Nephron progenitor cell (in vitro differentiated cells): ENCODE results near the gene NDUFA12.
"Not testable (repeated sequence)": the region's sequence is repeated elsewhere in the genome, so short reads cannot be mapped to it uniquely, and the experiment has no call there.

Experiments
- DNase-seq: peaks from one replicate; pipeline ENCODE4 v3.0.0; 2021
- H3K27ac Mint-ChIP-seq: 2 replicates; pipeline ENCODE4 v1.8.0; 2021; ENCODE audit warnings: mild to moderate bottlenecking, moderate library complexity, mixed read lengths
- H3K27me3 Mint-ChIP-seq: 2 replicates; pipeline ENCODE4 v1.8.0; 2021; ENCODE audit warnings: mild to moderate bottlenecking, low read depth, mixed read lengths; ENCODE audit not compliant: poor library complexity
- H3K36me3 Mint-ChIP-seq: 2 replicates; pipeline ENCODE4 v1.8.0; 2021; ENCODE audit warnings: low read depth, mixed read lengths
- H3K4me1 Mint-ChIP-seq: 2 replicates; pipeline ENCODE4 v1.8.0; 2021; ENCODE audit warnings: mixed read lengths
- H3K4me3 Mint-ChIP-seq: 2 replicates; pipeline ENCODE4 v1.8.0; 2021; ENCODE audit warnings: mild to moderate bottlenecking, moderate library complexity, mixed read lengths
- H3K9me3 Mint-ChIP-seq: 2 replicates; pipeline ENCODE4 v1.8.0; 2021; ENCODE audit warnings: mild to moderate bottlenecking, moderate library complexity, mixed read lengths
- TF ChIP-seq, protein P1 (sequence below): fragments of 200-600 bp; sonication (generic); IDR thresholded peaks from 2 replicates; pipeline ENCODE4 v1.5.0; 2021; ENCODE audit warnings: antibody characterized with exemption

The NDUFA12 gene

DNA sequence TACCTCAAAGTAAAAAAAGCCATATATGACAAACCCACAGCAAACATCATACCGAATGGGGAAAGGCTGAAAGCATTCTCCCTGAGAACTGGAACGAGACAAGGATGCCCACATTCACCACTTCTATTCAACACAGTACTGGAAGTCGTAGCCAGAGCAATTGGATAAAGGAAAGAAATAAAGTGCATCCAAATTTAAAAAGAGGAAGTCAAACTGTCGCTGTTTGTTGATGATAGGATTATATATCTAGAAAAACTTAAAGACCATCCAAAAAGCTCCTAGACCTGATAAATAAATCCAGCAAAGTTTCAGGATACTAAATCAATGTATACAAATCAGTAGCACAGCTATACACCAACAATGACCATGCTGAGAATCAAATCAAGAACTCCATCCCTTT is 5.2 kb downstream of the NDUFA12 start:
- TF ChIP-seq, protein P1, sequence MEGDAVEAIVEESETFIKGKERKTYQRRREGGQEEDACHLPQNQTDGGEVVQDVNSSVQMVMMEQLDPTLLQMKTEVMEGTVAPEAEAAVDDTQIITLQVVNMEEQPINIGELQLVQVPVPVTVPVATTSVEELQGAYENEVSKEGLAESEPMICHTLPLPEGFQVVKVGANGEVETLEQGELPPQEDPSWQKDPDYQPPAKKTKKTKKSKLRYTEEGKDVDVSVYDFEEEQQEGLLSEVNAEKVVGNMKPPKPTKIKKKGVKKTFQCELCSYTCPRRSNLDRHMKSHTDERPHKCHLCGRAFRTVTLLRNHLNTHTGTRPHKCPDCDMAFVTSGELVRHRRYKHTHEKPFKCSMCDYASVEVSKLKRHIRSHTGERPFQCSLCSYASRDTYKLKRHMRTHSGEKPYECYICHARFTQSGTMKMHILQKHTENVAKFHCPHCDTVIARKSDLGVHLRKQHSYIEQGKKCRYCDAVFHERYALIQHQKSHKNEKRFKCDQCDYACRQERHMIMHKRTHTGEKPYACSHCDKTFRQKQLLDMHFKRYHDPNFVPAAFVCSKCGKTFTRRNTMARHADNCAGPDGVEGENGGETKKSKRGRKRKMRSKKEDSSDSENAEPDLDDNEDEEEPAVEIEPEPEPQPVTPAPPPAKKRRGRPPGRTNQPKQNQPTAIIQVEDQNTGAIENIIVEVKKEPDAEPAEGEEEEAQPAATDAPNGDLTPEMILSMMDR = no peak
- Mint-ChIP-seq H3K27me3 (no peaks in the 10 kb centered on the region), H3K9me3 (no peaks in the 10 kb centered on the region), H3K4me1 (peaks cover 24% of the 10 kb centered on the region), H3K36me3 (peaks cover 51% of the 10 kb centered on the region), H3K4me3 (no peak overlapping the region), H3K27ac (no peak overlapping the region)
- DNase-seq = no peak

- no peak overlapping the region for H3K4me3 Mint-ChIP-seq
- peaks cover 19% of the 10 kb centered on the region for H3K4me1 Mint-ChIP-seq
- H3K27me3 Mint-ChIP-seq = no peaks in the 10 kb centered on the region
- no peaks in the 10 kb centered on the region for H3K9me3 Mint-ChIP-seq
- DNase-seq = no peak
- no peak overlapping the region for H3K27ac Mint-ChIP-seq
- H3K36me3 Mint-ChIP-seq = peaks cover 53% of the 10 kb centered on the region
- TF ChIP-seq, protein P1 = no peak
These were observed 5.8 kb downstream of the NDUFA12 start for GRCh38 chr12:94997726-94998125.

DNA sequence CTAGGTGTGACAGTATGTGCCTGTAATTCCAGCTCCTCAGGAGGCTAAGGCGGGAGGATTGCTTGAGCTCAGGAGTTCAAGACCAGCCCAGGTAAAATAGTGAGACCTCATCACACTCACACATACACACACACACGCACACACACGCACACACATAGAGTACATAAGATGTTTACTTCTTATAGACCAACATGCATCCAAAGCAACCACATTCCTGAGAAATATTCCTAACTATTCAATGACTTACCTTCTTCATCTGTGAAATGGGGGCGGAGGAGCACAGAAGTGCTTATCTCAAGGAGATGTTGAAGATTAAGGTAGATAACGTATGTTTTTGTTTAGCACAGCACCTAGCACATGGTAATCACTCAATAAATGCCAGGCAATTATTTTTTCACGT is 6.4 kb downstream of the NDUFA12 start:
- Mint-ChIP-seq H3K27ac (no peak overlapping the region), H3K4me1 (peaks cover 15% of the 10 kb centered on the region), H3K9me3 (no peaks in the 10 kb centered on the region), H3K4me3 (no peak overlapping the region), H3K36me3 (peaks cover 54% of the 10 kb centered on the region), H3K27me3 (no peaks in the 10 kb centered on the region)
- DNase-seq = no peak
- TF ChIP-seq, protein P1 = no peak

- no peak for DNase-seq
- Mint-ChIP-seq H3K4me1 (peaks cover 7% of the 10 kb centered on the region), H3K27me3 (no peaks in the 10 kb centered on the region), H3K4me3 (no peak overlapping the region), H3K9me3 (no peaks in the 10 kb centered on the region), H3K27ac (no peak overlapping the region), H3K36me3 (peaks cover 46% of the 10 kb centered on the region)
- TF ChIP-seq, protein P1 = no peak
These were observed 9.2 kb downstream of the NDUFA12 start for GRCh38 chr12:94994312-94994711.

DNA sequence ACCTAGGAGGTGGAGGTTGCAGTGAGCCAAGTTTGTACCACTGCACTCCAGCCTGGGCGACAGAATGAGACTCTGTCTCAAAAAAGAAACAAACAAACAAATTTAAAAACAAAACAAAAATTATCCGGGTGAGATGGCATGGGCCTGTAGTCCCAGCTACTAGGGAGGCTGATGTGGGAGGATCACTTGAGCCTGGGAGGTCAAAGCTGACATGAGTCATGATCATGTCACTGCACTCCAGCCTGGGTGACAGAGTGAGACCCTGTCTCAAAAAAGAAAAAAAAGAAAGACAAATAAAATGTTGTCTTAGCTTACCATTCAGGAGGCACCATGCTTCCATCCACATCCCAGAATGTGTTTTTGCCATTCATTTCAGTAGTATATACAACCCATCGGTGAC is 9.6 kb downstream of the NDUFA12 start:
- DNase-seq, H3K9me3 Mint-ChIP-seq, H3K27me3 Mint-ChIP-seq, H3K4me1 Mint-ChIP-seq, H3K4me3 Mint-ChIP-seq, H3K27ac Mint-ChIP-seq: not testable (repeated sequence)
- peaks cover 46% of the 10 kb centered on the region for H3K36me3 Mint-ChIP-seq

GRCh38 chr12:94990222-94990621 is 13.3 kb downstream of the NDUFA12 start:
- TF ChIP-seq, protein P1 = no peak
- Mint-ChIP-seq H3K9me3 (no peaks in the 10 kb centered on the region), H3K36me3 (peaks cover 45% of the 10 kb centered on the region), H3K4me1 (no peaks in the 10 kb centered on the region), H3K4me3 (no peak overlapping the region), H3K27me3 (no peaks in the 10 kb centered on the region), H3K27ac (no peak overlapping the region)
- no peak for DNase-seq
